ENCODE data around the gene KCNG3. TPM values are rescaled to one million over a fixed set of nuclear protein-coding genes. Genes with fewer than 3 reads are reported as not detected.
"Not testable (repeated sequence)": the region's sequence is repeated elsewhere in the genome, so short reads cannot be mapped to it uniquely, and the experiment has no call there.

Gene KCNG3
- total and polyA plus RNA-seq, 4 donors = 0.27 to 5.2 (median 0.30) TPM

- no CpG with 5 or more reads among the region's 3 CpGs for WGBS (ENCODE audit: insufficient coverage)
- H3K27ac ChIP-seq (ENCODE audit: low read depth, low read length) = no peak overlapping the region
- no peak overlapping the region for H3K4me3 ChIP-seq (ENCODE audit: low read depth, low read length)
These were observed 82.9 kb downstream of the KCNG3 start for GRCh38 chr2:42410742-42411514.

GRCh38 chr2:42408009-42408408 lies 85.8 kb downstream of the KCNG3 start:
- H3K4me3 ChIP-seq (ENCODE audit: low read depth, low read length) = no peak overlapping the region
- 96% methylated on average over 8 of the region's 8 CpGs for WGBS (ENCODE audit: insufficient coverage)
- H3K27ac ChIP-seq (ENCODE audit: low read depth, low read length) = no peak overlapping the region
- DNase-seq (ENCODE audit: low read depth in 4 of 6, low spot score in 6 of 6) = no peak
- no peaks in the 10 kb centered on the region for H3K27me3 ChIP-seq (ENCODE audit: control insufficient read depth, insufficient read depth, low read length)
- peaks cover 2% of the 10 kb centered on the region for H3K9me3 ChIP-seq (ENCODE audit: control insufficient read depth, insufficient read depth, low read length)
- peaks cover 3% of the 10 kb centered on the region for H3K36me3 ChIP-seq (ENCODE audit: control insufficient read depth, insufficient read depth, low read length)
- no peaks in the 10 kb centered on the region for H3K4me1 ChIP-seq (ENCODE audit: control insufficient read depth, insufficient read depth, low read length)

More at GRCh38 chr2:42410742-42411514, 82.9 kb downstream of the KCNG3 start:
- no peak for DNase-seq (ENCODE audit: low read depth in 4 of 6, low spot score in 6 of 6)
- Histone ChIP-seq H3K4me1 (ENCODE audit: control insufficient read depth, insufficient read depth, low read length) (no peaks in the 10 kb centered on the region), H3K9me3 (ENCODE audit: control insufficient read depth, insufficient read depth, low read length) (peaks cover 2% of the 10 kb centered on the region), H3K36me3 (ENCODE audit: control insufficient read depth, insufficient read depth, low read length) (peaks cover 3% of the 10 kb centered on the region), H3K27me3 (ENCODE audit: control insufficient read depth, insufficient read depth, low read length) (no peaks in the 10 kb centered on the region)

GRCh38 chr2:42407476-42407875 lies 86.3 kb downstream of the KCNG3 start:
- Histone ChIP-seq H3K9me3 (ENCODE audit: control insufficient read depth, insufficient read depth, low read length) (peaks cover 2% of the 10 kb centered on the region), H3K4me3 (ENCODE audit: low read depth, low read length) (no peak overlapping the region), H3K27ac (ENCODE audit: low read depth, low read length) (no peak overlapping the region), H3K36me3 (ENCODE audit: control insufficient read depth, insufficient read depth, low read length) (peaks cover 3% of the 10 kb centered on the region), H3K27me3 (ENCODE audit: control insufficient read depth, insufficient read depth, low read length) (no peaks in the 10 kb centered on the region), H3K4me1 (ENCODE audit: control insufficient read depth, insufficient read depth, low read length) (no peaks in the 10 kb centered on the region)
- 89% methylated on average over 6 of the region's 6 CpGs for WGBS (ENCODE audit: insufficient coverage)
- no peak for DNase-seq (ENCODE audit: low read depth in 4 of 6, low spot score in 6 of 6)

GRCh38 chr2:42404676-42405075 lies 89.1 kb downstream of the KCNG3 start:
- no peak overlapping the region for H3K27ac ChIP-seq (ENCODE audit: low read depth, low read length)
- H3K27me3 ChIP-seq (ENCODE audit: control insufficient read depth, insufficient read depth, low read length) = no peaks in the 10 kb centered on the region
- H3K36me3 ChIP-seq (ENCODE audit: control insufficient read depth, insufficient read depth, low read length) = peaks cover 3% of the 10 kb centered on the region
- 70% methylated on average over 2 of the region's 4 CpGs for WGBS (ENCODE audit: insufficient coverage)
- no peak overlapping the region for H3K4me3 ChIP-seq (ENCODE audit: low read depth, low read length)
- H3K9me3 ChIP-seq (ENCODE audit: control insufficient read depth, insufficient read depth, low read length) = peaks cover 2% of the 10 kb centered on the region
- no peaks in the 10 kb centered on the region for H3K4me1 ChIP-seq (ENCODE audit: control insufficient read depth, insufficient read depth, low read length)
- DNase-seq (ENCODE audit: low read depth in 4 of 6, low spot score in 6 of 6) = peak in 1 of 6 donors; percentile 34

GRCh38 chr2:42401773-42402172 lies 92.0 kb downstream of the KCNG3 start:
- no peak for DNase-seq (ENCODE audit: low read depth in 4 of 6, low spot score in 6 of 6)
- no peaks in the 10 kb centered on the region for H3K9me3 ChIP-seq (ENCODE audit: control insufficient read depth, insufficient read depth, low read length)
- H3K27me3 ChIP-seq (ENCODE audit: control insufficient read depth, insufficient read depth, low read length) = no peaks in the 10 kb centered on the region
- H3K27ac ChIP-seq (ENCODE audit: low read depth, low read length) = no peak overlapping the region
- no peaks in the 10 kb centered on the region for H3K4me1 ChIP-seq (ENCODE audit: control insufficient read depth, insufficient read depth, low read length)
- no peak overlapping the region for H3K4me3 ChIP-seq (ENCODE audit: low read depth, low read length)
- WGBS (ENCODE audit: insufficient coverage) = 83% methylated on average over 2 of the region's 6 CpGs
- H3K36me3 ChIP-seq (ENCODE audit: control insufficient read depth, insufficient read depth, low read length) = no peaks in the 10 kb centered on the region

GRCh38 chr2:42398052-42398451 lies 95.7 kb downstream of the KCNG3 start:
- not testable (repeated sequence) for DNase-seq (ENCODE audit: low read depth in 4 of 6, low spot score in 6 of 6); H3K27ac ChIP-seq (ENCODE audit: low read depth, low read length); H3K36me3 ChIP-seq (ENCODE audit: control insufficient read depth, insufficient read depth, low read length); H3K9me3 ChIP-seq (ENCODE audit: control insufficient read depth, insufficient read depth, low read length); H3K4me3 ChIP-seq (ENCODE audit: low read depth, low read length); H3K4me1 ChIP-seq (ENCODE audit: control insufficient read depth, insufficient read depth, low read length); H3K27me3 ChIP-seq (ENCODE audit: control insufficient read depth, insufficient read depth, low read length)
- WGBS (ENCODE audit: insufficient coverage) = no CpG with 5 or more reads among the region's 11 CpGs

GRCh38 chr2:42393320-42393719 lies 100.5 kb downstream of the KCNG3 start:
- WGBS (ENCODE audit: insufficient coverage) = 100% methylated on average over 1 of the region's 3 CpGs
- H3K27ac ChIP-seq (ENCODE audit: low read depth, low read length) = not testable (repeated sequence)

GRCh38 chr2:42392191-42392590 lies 101.6 kb downstream of the KCNG3 start:
- H3K9me3 ChIP-seq (ENCODE audit: control insufficient read depth, insufficient read depth, low read length) = no peaks in the 10 kb centered on the region
- no peaks in the 10 kb centered on the region for H3K4me1 ChIP-seq (ENCODE audit: control insufficient read depth, insufficient read depth, low read length)
- no CpG with 5 or more reads among the region's 1 CpG for WGBS (ENCODE audit: insufficient coverage)
- H3K27me3 ChIP-seq (ENCODE audit: control insufficient read depth, insufficient read depth, low read length) = no peaks in the 10 kb centered on the region
- DNase-seq (ENCODE audit: low read depth in 4 of 6, low spot score in 6 of 6) = no peak
- no peaks in the 10 kb centered on the region for H3K36me3 ChIP-seq (ENCODE audit: control insufficient read depth, insufficient read depth, low read length)
- no peak overlapping the region for H3K27ac ChIP-seq (ENCODE audit: low read depth, low read length)
- H3K4me3 ChIP-seq (ENCODE audit: low read depth, low read length) = no peak overlapping the region

More at GRCh38 chr2:42393320-42393719, 100.5 kb downstream of the KCNG3 start:
- not testable (repeated sequence) for H3K4me1 ChIP-seq (ENCODE audit: control insufficient read depth, insufficient read depth, low read length); H3K4me3 ChIP-seq (ENCODE audit: low read depth, low read length); H3K9me3 ChIP-seq (ENCODE audit: control insufficient read depth, insufficient read depth, low read length); H3K27me3 ChIP-seq (ENCODE audit: control insufficient read depth, insufficient read depth, low read length); DNase-seq (ENCODE audit: low read depth in 4 of 6, low spot score in 6 of 6); H3K36me3 ChIP-seq (ENCODE audit: control insufficient read depth, insufficient read depth, low read length)

Data from spinal cord (tissue), 10 donors.